T-helper 17 cell (primary cell): ENCODE data around the gene PCGF3. TPM values are rescaled to one million over a fixed set of nuclear protein-coding genes. Genes with fewer than 3 reads are reported as not detected.
"Not testable (repeated sequence)": the region's sequence is repeated elsewhere in the genome, so short reads cannot be mapped to it uniquely, and the experiment has no call there.

Source experiments
- ATAC-seq: fragments of 150-1000 bp; cut with Tn5 transposase; 2 replicates; pipeline ENCODE4 v1.10.0; 2021; ENCODE audit warnings: mild to moderate bottlenecking, moderate library complexity
- DNase-seq, 3 donors: peaks; one replicate each; pipeline versions ENCODE4 v3.0.0 to v3.0.0-alpha.2; 2020 to 2021
- H3K9me3 ChIP-seq: one replicate; pipeline ENCODE4 v1.7.0; 2013; ENCODE audit warnings: low read length, mild to moderate bottlenecking; ENCODE audit not compliant: control insufficient read depth, poor library complexity, severe bottlenecking
- H3K27ac Mint-ChIP-seq: one replicate; pipeline ENCODE4 v1.8.0; 2022; ENCODE audit warnings: mild to moderate bottlenecking, moderate library complexity, mixed read lengths
- H3K27me3 Mint-ChIP-seq: one replicate; pipeline ENCODE4 v1.8.0; 2022; ENCODE audit warnings: mixed read lengths
- H3K36me3 Mint-ChIP-seq: one replicate; pipeline ENCODE4 v1.8.0; 2022; ENCODE audit warnings: low read depth, mixed read lengths
- H3K4me1 Mint-ChIP-seq: one replicate; pipeline ENCODE4 v1.8.0; 2022; ENCODE audit warnings: mild to moderate bottlenecking, mixed read lengths
- H3K4me3 Mint-ChIP-seq: one replicate; pipeline ENCODE4 v1.8.0; 2022; ENCODE audit warnings: mild to moderate bottlenecking, moderate library complexity, mixed read lengths
- total RNA-seq, 4 donors: library from RNA in 2 of 4; stranded (reverse) in 2 of 4; gene quantifications; one replicate each; pipeline ENCODE4 v1.2.3 and lab custom pipeline; 2022 to 2026

The PCGF3 gene
- total RNA-seq, 2 donors from 2014 or later, result 31.3 to 38.0 TPM

DNA sequence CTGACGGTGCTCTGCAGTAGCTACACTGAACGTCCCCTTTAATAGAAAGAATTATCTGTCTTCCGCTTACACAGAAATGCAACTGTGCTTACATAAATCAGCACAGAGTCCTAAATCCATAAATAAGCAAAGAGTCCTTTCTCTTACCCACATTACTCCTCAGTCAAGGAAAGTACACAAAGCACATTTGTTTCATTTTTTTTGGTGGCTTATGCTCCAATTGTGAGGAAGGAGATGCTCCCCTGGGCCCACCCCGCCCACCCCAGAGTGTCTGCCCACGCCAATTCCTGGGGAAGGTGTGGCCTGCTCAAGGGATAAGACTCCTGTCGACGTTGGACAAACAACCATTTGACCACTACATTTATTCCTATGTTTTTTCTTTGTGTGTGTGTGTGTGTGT, 66.5 kb downstream of the PCGF3 start:
- Mint-ChIP-seq H3K4me1 (peaks cover 21% of the 10 kb centered on the region), H3K36me3 (peaks cover 4% of the 10 kb centered on the region)
- ATAC-seq, result no peak

GRCh38 chr4:772776-773175, 67.1 kb downstream of the PCGF3 start:
- Mint-ChIP-seq H3K36me3 (peaks cover 4% of the 10 kb centered on the region), H3K4me3 (no peak overlapping the region), H3K27me3 (no peaks in the 10 kb centered on the region), H3K4me1 (peaks cover 25% of the 10 kb centered on the region), H3K27ac (peak overlapping the region; percentile 2)
- no peaks in the 10 kb centered on the region for H3K9me3 ChIP-seq
- ATAC-seq (no peak), DNase-seq (no peak)

More for the DNA sequence above, 66.5 kb downstream of the PCGF3 start:
- Mint-ChIP-seq H3K27ac (no peak overlapping the region), H3K27me3 (no peaks in the 10 kb centered on the region), H3K4me3 (no peak overlapping the region)
- H3K9me3 ChIP-seq, result no peaks in the 10 kb centered on the region
- DNase-seq, result no peak

DNA sequence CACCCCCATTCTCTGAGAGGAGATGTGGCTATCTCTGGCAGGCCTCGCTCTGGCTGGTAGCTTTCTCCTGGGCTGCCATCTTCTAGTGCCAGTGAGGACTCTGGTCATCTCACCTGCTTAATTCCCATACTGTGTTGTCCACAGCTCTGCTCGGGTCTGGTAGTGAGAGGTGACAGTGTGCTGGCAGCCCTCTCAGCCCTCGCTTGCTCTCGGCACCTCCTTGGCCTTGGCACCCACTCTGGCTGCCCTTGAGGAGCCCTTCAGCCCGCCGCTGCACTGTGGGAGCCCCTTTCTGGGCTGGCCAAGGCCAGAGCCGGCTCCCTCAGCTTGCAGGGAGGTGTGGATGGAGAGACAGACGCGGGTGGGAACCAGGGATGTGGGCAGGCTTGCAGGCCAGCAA, 67.6 kb downstream of the PCGF3 start:
- Mint-ChIP-seq H3K4me1 (peaks cover 28% of the 10 kb centered on the region), H3K27me3 (no peaks in the 10 kb centered on the region), H3K4me3 (no peak overlapping the region), H3K36me3 (peaks cover 4% of the 10 kb centered on the region), H3K27ac (peak overlapping the region; percentile 2)
- H3K9me3 ChIP-seq, result no peaks in the 10 kb centered on the region
- ATAC-seq (no peak), DNase-seq (no peak)

DNA sequence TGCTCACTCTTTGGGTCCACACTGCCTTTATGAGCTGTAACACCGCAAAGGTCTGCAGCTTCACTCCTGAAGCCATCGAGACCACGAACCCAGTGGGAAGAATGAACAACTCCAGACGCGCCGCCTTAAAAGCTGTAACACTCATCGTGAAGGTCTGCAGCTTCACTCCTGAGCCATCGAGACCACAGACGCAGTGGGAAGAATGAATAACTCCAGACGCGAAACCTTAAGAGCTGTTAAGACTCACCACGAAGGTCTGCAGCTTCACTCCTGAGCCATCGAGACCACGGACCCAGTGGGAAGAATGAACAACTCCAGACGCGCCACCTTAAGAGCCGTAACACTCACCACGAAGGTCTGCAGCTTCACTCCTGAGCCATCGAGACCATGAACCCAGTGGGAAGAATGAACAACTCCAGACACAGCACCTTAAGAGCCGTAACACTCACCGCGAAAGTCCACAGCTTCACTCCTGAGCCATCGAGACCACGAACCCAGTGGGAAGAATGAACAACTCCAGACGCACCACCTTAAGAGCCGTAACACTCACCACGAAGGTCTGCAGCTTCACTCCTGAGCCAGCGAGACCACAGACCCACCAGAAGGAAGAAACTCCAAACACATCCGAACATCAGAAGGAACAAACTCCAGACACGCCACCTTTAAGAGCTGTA, 68.9 kb downstream of the PCGF3 start:
- H3K36me3 Mint-ChIP-seq, H3K9me3 ChIP-seq, DNase-seq, ATAC-seq, H3K27me3 Mint-ChIP-seq: not testable (repeated sequence)
- peak overlapping the region; percentile 83 for H3K27ac Mint-ChIP-seq
- H3K4me1 Mint-ChIP-seq, result peaks cover 32% of the 10 kb centered on the region
- peak overlapping the region; percentile 79 for H3K4me3 Mint-ChIP-seq

- peak overlapping the region; percentile 83 for H3K27ac Mint-ChIP-seq
- not testable (repeated sequence) for H3K36me3 Mint-ChIP-seq, ATAC-seq, DNase-seq, H3K9me3 ChIP-seq, H3K27me3 Mint-ChIP-seq
- H3K4me3 Mint-ChIP-seq, result peak overlapping the region; percentile 72
- H3K4me1 Mint-ChIP-seq, result peaks cover 39% of the 10 kb centered on the region
Measured at GRCh38 chr4:775485-775884, 69.9 kb downstream of the PCGF3 start.

DNA sequence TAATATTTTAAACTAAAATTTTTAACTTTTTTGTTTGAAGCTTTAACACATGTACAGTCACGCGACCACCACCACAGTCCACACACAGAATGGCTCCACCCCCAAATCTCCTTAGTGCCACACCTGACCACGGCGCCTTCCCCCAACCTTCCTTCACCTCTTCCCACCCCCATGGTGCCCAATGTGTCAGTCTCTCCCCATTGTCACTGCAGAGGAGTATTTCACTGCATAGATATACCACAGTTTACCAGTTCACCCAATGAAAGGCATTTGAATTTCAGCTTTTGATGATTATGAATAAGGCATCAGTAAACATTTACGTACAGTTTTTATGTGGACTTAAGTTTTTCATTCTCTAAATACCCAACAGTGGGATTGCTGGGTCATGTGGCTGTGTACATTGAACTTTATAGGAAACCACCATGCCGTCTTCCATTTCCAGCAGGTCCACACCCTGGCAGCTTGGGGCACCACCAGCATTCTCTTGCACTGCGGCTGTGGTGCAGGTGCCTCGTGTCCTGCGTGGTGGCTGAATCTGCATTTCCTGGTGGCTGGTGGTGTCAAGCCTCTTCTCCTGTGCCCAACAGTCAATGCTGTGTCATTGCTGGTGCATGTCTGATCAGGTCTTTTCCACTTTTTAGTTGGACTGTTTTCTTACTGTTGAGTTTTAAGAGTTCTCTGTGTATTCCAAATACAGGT, 71.3 kb downstream of the PCGF3 start:
- Mint-ChIP-seq H3K4me1 (peaks cover 44% of the 10 kb centered on the region), H3K27ac (peak overlapping the region; percentile 83), H3K36me3 (peaks cover 4% of the 10 kb centered on the region), H3K4me3 (peak overlapping the region; percentile 50), H3K27me3 (no peaks in the 10 kb centered on the region)
- ATAC-seq (no peak), DNase-seq (no peak)
- no peaks in the 10 kb centered on the region for H3K9me3 ChIP-seq

DNA sequence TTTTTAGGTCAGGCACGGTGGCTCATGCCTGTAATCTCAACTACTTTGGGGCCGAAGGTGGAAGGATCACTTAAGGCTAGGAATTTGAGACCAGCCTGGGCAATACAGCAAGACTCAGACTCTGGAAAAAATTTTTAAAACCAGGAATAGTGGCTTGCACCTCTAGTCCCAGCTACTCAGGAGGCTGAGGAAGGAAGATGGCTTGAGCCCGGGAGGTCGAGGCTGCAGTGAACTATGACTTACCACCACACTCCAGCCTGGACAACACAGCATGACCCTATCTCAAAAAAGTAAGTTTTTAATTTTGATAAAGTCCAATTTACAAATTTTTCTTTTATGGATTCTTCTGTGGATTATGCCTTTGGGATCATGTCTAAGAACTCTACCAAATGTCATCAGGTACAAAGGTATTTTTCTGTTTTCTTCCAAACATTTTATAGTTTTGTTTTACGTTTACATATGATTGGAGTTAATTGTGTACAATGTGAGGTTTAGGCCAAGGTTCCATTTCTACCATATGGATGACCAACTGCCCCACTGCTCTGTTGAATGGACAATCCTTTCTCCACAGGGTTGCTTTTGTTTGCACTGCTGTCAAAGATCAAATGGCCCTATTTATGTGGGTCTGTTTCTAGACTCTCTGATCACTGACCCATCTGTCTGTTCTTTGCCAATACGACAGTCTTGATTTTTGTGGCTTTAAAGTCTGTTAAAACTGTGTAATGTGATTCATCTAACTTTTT, 72.1 kb downstream of the PCGF3 start:
- no peaks in the 10 kb centered on the region for H3K27me3 Mint-ChIP-seq
- H3K4me3 Mint-ChIP-seq, result no peak overlapping the region
- H3K27ac Mint-ChIP-seq, result no peak overlapping the region
- no peak for ATAC-seq
- peaks cover 47% of the 10 kb centered on the region for H3K4me1 Mint-ChIP-seq
- H3K36me3 Mint-ChIP-seq, result peaks cover 4% of the 10 kb centered on the region
- no peak for DNase-seq
- no peaks in the 10 kb centered on the region for H3K9me3 ChIP-seq

GRCh38 chr4:779555-779954, 73.9 kb downstream of the PCGF3 start:
- H3K27me3 Mint-ChIP-seq, result peaks cover 5% of the 10 kb centered on the region
- H3K27ac Mint-ChIP-seq, result peak overlapping the region; percentile 93
- peaks cover 5% of the 10 kb centered on the region for H3K36me3 Mint-ChIP-seq
- no peaks in the 10 kb centered on the region for H3K9me3 ChIP-seq
- DNase-seq (no peak), ATAC-seq (no peak)
- peak overlapping the region; percentile 89 for H3K4me3 Mint-ChIP-seq
- peaks cover 46% of the 10 kb centered on the region for H3K4me1 Mint-ChIP-seq

DNA sequence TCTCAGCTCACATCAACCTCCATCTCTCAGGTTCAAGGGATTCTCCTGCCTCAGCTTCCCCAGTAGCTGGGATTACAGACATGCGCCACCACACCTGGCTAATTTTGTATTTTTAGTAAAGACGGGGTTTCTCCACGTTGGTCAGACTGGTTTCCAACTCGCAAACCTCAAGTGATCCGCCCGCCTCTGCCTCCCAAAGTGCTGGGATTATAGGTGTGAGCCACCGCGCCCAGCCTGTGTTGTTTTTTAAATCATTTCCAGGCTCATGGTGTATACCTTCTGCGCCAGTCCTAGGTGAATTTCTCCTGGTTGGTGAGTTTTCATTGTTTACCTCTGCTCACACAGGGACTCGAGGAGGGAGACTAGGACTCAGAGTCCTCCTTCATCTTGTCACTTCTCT, 74.6 kb downstream of the PCGF3 start:
- DNase-seq, ATAC-seq: not testable (repeated sequence)

DNA sequence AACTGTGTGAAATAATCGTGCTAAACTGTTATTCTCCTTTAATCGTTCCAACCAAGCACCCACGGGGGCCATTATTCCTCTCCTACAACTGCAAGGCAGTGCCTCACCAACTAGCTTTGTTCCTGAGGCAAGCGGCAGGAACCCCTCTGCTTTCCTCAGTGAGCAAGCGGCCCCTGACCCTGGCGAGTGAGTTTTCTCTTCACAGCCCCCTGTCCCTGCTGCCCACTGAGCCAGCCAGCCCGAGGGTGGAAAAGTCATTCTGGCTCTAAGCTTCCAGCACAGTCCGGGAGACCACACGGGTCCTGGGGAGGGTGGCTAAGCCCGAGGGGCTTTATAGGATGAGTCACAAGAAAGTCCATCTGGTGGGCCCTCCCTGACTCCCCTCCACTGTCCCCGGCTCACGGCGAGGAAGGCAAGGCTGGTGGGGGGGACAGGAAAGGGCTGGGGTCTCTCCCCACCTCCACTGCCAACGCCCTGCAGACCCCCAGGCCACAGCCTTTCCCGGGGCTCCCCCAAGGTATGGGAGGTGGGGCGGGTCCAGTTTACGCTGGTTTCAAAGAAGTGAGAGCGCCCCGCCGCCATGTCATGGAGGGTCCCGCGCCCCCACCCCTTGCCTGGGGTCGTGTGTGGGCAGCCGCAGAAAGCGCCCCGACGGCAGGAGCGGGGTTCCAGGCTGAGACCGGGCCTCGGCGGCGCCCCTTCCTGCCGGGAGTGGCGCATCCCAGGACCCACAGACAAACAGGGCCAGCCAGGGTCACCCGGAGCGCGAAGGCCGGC, 75.3 kb downstream of the PCGF3 start:
- H3K4me1 Mint-ChIP-seq, result peaks cover 46% of the 10 kb centered on the region

More for the DNA sequence above, 74.6 kb downstream of the PCGF3 start:
- Mint-ChIP-seq H3K27me3 (peaks cover 12% of the 10 kb centered on the region), H3K4me1 (peaks cover 47% of the 10 kb centered on the region), H3K27ac (peak overlapping the region; percentile 93), H3K4me3 (peak overlapping the region; percentile 89)
- not testable (repeated sequence) for H3K9me3 ChIP-seq, H3K36me3 Mint-ChIP-seq

GRCh38 chr4:781493-782216, 76.0 kb downstream of the PCGF3 start:
- H3K9me3 ChIP-seq, result no peaks in the 10 kb centered on the region
- Mint-ChIP-seq H3K27me3 (peaks cover 14% of the 10 kb centered on the region), H3K4me1 (peaks cover 43% of the 10 kb centered on the region), H3K4me3 (peak overlapping the region; percentile 89), H3K27ac (peak overlapping the region; percentile 93), H3K36me3 (peaks cover 7% of the 10 kb centered on the region)
- ATAC-seq (peak; percentile 94), DNase-seq (peak; percentile 97 to 99 (median 98))

More for the DNA sequence above, 75.3 kb downstream of the PCGF3 start:
- DNase-seq (no peak), ATAC-seq (no peak)
- Mint-ChIP-seq H3K27ac (peak overlapping the region; percentile 93), H3K27me3 (peaks cover 14% of the 10 kb centered on the region), H3K4me3 (peak overlapping the region; percentile 89), H3K36me3 (peaks cover 8% of the 10 kb centered on the region)
- H3K9me3 ChIP-seq, result no peaks in the 10 kb centered on the region
